ENCODE data around the gene SNRNP200. TPM values are rescaled to one million over a fixed set of nuclear protein-coding genes. Genes with fewer than 3 reads are reported as not detected.

The SNRNP200 gene
- total and polyA plus RNA-seq, 8 donors, result 82.7 to 209 (median 195) TPM

- TF ChIP-seq, protein P1, sequence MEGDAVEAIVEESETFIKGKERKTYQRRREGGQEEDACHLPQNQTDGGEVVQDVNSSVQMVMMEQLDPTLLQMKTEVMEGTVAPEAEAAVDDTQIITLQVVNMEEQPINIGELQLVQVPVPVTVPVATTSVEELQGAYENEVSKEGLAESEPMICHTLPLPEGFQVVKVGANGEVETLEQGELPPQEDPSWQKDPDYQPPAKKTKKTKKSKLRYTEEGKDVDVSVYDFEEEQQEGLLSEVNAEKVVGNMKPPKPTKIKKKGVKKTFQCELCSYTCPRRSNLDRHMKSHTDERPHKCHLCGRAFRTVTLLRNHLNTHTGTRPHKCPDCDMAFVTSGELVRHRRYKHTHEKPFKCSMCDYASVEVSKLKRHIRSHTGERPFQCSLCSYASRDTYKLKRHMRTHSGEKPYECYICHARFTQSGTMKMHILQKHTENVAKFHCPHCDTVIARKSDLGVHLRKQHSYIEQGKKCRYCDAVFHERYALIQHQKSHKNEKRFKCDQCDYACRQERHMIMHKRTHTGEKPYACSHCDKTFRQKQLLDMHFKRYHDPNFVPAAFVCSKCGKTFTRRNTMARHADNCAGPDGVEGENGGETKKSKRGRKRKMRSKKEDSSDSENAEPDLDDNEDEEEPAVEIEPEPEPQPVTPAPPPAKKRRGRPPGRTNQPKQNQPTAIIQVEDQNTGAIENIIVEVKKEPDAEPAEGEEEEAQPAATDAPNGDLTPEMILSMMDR (IDR thresholded peaks at IDR 0.05), result no peak
- H3K27me3 ChIP-seq, result peaks cover 25 to 68% of the 10 kb centered on the region in 2 donors
- peaks cover 3 to 40% of the 10 kb centered on the region in 2 donors for H3K4me1 ChIP-seq
- H3K9me3 ChIP-seq, result no peaks in the 10 kb centered on the region
- H3K27ac ChIP-seq, result peak overlapping the region in 1 of 2 donors; percentile 57
- H3K36me3 ChIP-seq, result no peaks in the 10 kb centered on the region
- DNase-seq, result peak; percentile 38 to 86 (median 40)
- peak; percentile 57 for ATAC-seq
- H3K4me3 ChIP-seq, result peak overlapping the region; percentile 42 to 61
- intact Hi-C loops (cut with DNase I), result no loop called here
Measured at GRCh38 chr2:96320728-96321622, 15.6 kb upstream of the SNRNP200 start.

DNA sequence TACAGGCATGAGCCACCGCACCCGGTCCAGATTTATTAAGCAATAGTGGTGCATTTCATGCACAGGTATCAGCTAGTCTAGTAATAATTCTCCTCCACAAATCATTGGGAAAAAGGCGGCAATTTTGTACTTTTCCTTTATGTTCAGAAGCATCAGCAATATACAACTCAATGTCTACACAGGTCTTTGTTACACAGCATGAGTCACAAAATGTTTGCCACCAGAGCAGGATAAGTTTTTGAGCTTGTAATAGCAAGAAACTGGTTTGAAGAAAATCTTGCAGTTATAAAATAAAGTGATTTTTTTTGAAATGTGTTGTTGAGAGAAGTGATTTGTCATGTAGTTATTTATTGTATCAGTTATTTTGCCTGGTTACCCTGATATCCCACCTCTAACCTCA is 15.0 kb upstream of the SNRNP200 start:
- Histone ChIP-seq H3K9me3 (no peaks in the 10 kb centered on the region), H3K4me1 (peaks cover 3 to 40% of the 10 kb centered on the region in 2 donors), H3K27me3 (peaks cover 25 to 62% of the 10 kb centered on the region in 2 donors), H3K36me3 (no peaks in the 10 kb centered on the region), H3K27ac (no peak overlapping the region), H3K4me3 (no peak overlapping the region)
- TF ChIP-seq, protein P1 (IDR thresholded peaks at IDR 0.05), result no peak
- no peak for DNase-seq
- intact Hi-C loops (cut with DNase I), result no loop called here
- ATAC-seq, result no peak

GRCh38 chr2:96319396-96319795 is 14.1 kb upstream of the SNRNP200 start:
- Histone ChIP-seq H3K9me3 (no peaks in the 10 kb centered on the region), H3K36me3 (no peaks in the 10 kb centered on the region), H3K27ac (no peak overlapping the region), H3K4me3 (no peak overlapping the region), H3K4me1 (peaks cover 3 to 34% of the 10 kb centered on the region in 2 donors), H3K27me3 (peaks cover 24 to 52% of the 10 kb centered on the region in 2 donors)
- TF ChIP-seq, protein P1 (IDR thresholded peaks at IDR 0.05), result no peak
- ATAC-seq (no peak), DNase-seq (no peak)
- intact Hi-C loops (cut with DNase I), result no loop called here

- intact Hi-C loops (cut with DNase I), result no loop called here
- TF ChIP-seq, protein P1 (IDR thresholded peaks at IDR 0.05), result no peak
- DNase-seq (no peak), ATAC-seq (no peak)
- H3K4me1 ChIP-seq, result peaks cover 3 to 33% of the 10 kb centered on the region in 2 donors
- H3K4me3 ChIP-seq, result no peak overlapping the region
- H3K9me3 ChIP-seq, result no peaks in the 10 kb centered on the region
- no peaks in the 10 kb centered on the region for H3K36me3 ChIP-seq
- H3K27me3 ChIP-seq, result peaks cover 18 to 46% of the 10 kb centered on the region in 2 donors
- no peak overlapping the region for H3K27ac ChIP-seq
Measured at GRCh38 chr2:96318723-96319122, 13.4 kb upstream of the SNRNP200 start.

- intact Hi-C loops (cut with DNase I), result no loop called here
- H3K27me3 ChIP-seq, result peaks cover 8 to 34% of the 10 kb centered on the region in 2 donors
- ATAC-seq (no peak), DNase-seq (no peak)
- H3K4me3 ChIP-seq, result no peak overlapping the region
- H3K36me3 ChIP-seq, result no peaks in the 10 kb centered on the region
- H3K9me3 ChIP-seq, result no peaks in the 10 kb centered on the region
- TF ChIP-seq, protein P1 (IDR thresholded peaks at IDR 0.05), result no peak
- peaks cover 3 to 33% of the 10 kb centered on the region in 2 donors for H3K4me1 ChIP-seq
- no peak overlapping the region for H3K27ac ChIP-seq
Measured at GRCh38 chr2:96317584-96317997, 12.2 kb upstream of the SNRNP200 start.

Data from left lung (tissue), 10 donors.